Mammary epithelial cell (primary cell): Measurements from ENCODE around the gene NRTN.

ENCODE experiments used
- EZH2 ChIP-seq: IDR thresholded peaks from 2 replicates; pipeline ENCODE4 v1.6.1; 2012; ENCODE audit warnings: low read length, inconsistent platforms, borderline replicate concordance
- TF ChIP-seq, protein P1 (sequence below), 2 donors: IDR thresholded peaks in 1 of 2; conservative IDR thresholded peaks in 1 of 2; 2 replicates each; pipeline ENCODE4 v1.5.1; 2011 to 2012; ENCODE audit warnings: inconsistent platforms in 2 of 2, low read length in 2 of 2, mild to moderate bottlenecking in 2 of 2, control low read depth in 1 of 2, low read depth in 1 of 2; ENCODE audit not compliant: insufficient read depth in 1 of 2; ENCODE audit errors: extremely low read depth in 1 of 2

DNA sequence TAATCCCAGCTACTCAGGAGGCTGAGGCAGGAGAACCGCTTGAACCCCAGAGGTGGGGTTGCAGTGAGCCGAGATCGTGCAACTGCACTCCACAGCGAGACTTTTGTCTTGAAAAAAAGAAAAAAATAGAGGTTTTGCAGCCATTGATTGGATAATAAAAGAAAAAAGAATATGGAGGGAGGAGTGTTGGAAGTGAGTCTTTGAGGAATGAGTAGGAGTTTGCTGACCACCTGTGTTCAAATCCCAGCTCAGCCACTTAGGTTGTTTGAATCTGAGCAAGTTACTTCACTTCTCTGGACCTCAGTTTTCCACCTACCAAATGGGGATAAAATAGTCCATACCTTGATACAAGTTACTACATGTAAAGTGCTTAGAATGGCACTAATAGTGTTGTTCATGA is 6.2 kb downstream of the NRTN start:
- TF ChIP-seq, protein P1, sequence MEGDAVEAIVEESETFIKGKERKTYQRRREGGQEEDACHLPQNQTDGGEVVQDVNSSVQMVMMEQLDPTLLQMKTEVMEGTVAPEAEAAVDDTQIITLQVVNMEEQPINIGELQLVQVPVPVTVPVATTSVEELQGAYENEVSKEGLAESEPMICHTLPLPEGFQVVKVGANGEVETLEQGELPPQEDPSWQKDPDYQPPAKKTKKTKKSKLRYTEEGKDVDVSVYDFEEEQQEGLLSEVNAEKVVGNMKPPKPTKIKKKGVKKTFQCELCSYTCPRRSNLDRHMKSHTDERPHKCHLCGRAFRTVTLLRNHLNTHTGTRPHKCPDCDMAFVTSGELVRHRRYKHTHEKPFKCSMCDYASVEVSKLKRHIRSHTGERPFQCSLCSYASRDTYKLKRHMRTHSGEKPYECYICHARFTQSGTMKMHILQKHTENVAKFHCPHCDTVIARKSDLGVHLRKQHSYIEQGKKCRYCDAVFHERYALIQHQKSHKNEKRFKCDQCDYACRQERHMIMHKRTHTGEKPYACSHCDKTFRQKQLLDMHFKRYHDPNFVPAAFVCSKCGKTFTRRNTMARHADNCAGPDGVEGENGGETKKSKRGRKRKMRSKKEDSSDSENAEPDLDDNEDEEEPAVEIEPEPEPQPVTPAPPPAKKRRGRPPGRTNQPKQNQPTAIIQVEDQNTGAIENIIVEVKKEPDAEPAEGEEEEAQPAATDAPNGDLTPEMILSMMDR (conservative IDR thresholded peaks at IDR 0.05 in 1 of 2, IDR thresholded peaks at IDR 0.05 in 1 of 2; ENCODE audit: extremely low read depth in 1 of 2, insufficient read depth in 1 of 2, low read depth in 1 of 2, low read length in 2 of 2) = no peak
- TF ChIP-seq EZH2 = no peak
